Activated gamma-delta T cell treated with Interleukin-2 at 50 U/mL for 16 hours (primary cell): ENCODE measurements around the gene SAP30.

ENCODE experiments used
- DNase-seq: peaks from one replicate; pipeline ENCODE4 v3.0.0-alpha.2; 2020

The SAP30 gene, protein sequence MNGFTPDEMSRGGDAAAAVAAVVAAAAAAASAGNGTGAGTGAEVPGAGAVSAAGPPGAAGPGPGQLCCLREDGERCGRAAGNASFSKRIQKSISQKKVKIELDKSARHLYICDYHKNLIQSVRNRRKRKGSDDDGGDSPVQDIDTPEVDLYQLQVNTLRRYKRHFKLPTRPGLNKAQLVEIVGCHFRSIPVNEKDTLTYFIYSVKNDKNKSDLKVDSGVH

DNA sequence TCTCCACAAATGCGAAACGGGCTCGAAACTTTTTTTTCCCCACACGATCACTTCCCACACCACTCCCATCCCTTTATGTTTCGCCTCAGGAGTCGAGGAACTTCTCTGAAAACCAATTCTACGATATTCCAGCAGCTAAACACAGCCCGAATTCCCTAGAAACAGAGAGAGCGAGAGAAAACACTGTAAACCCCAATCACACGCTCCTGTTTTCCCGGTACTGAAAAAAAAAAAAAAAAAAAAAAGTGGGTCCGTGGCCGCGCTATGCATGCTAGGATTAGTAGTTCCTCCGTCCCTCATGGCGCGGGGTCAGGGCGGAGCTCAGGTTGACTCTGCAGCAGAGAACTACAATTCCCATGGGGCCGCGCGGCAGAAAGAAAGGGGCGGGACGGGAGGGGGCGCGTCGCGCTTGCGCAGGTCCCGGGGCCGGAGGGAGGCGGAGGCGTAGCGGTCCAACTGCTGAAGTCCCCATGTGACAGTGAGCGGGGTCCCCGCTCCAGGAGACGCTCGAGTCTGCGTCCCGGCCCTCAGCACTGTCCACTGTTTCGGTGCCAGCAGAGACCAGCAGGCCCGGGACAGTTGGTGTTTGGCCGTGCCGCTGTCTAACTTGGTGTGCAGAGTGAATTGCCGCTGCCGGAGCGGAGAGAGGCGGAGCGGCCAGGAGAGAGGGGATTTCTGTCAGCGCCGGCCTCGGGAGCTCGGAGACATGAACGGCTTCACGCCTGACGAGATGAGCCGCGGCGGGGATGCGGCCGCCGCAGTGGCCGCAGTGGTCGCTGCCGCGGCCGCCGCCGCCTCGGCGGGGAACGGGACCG lies at the start of gene SAP30:
Gene SAP30, plus strand, starts transcription at position 478 of the 815 bp plus-strand sequence. Its CDS starts 229 bp downstream, at position 707.
- peak; percentile 97 for DNase-seq

DNA sequence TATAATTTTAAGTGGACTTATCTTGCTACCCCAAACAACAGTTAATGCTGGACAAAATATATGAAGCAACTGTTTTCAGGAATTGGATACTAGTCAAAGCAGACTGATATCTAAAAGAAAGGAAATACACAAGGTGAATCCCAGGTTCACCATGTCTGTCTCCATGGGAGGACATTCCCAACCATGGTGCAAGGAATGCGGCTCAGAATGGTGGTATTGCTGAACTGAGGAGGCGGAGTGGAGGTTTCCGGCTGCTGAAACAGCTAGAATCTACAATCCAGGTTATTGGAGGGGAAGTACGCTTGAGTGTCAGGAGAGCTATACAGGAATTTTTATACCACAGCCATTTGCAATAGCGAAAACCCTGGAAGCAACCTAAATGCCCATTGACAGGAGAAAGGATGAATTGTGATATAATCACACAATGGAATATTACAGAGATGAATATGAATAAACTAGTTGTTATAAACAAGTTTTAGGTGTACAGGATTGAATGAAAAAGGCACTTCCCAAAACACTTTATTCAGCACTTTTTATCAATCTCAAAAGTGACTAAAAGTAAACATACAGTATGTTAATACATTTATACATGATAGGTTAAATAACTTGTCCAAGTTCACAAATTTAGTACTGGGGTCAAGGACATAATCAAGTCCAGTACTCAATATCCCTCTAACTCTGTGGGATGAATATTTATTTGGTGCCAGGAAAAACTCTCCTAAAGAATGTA lies 45.6 kb upstream of the SAP30 start:
- DNase-seq = no peak

DNA sequence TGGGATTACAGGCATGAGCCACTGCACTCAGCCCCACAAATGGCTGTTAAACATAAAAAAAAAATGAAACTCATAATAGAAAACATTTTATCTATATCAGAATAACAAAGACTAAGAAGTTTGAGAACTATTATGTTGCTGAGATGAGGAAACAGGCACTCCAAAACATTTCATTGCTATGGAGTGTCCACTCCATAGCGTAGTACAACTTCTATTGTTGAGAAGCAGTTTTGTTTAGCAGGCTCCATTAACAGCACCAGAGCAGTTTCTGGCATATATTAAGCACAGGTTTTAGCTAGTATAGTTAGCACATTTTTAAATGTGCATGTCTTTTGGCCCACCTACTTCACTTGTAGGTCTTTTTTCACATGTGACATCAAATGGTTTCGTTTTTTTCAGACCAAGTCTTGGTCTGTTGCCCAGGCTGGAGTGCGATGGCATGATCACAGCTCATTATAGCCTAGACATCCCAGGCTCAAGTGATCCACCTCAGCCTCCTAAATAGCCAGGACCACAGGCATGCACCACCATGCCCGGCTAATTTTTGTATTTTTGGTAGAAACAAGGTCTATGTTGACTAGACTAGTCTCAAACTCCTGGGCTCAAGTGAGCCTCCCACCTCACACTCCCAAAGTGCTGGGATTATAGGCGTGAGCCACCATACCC lies 42.4 kb upstream of the SAP30 start:
- DNase-seq = no peak

DNA sequence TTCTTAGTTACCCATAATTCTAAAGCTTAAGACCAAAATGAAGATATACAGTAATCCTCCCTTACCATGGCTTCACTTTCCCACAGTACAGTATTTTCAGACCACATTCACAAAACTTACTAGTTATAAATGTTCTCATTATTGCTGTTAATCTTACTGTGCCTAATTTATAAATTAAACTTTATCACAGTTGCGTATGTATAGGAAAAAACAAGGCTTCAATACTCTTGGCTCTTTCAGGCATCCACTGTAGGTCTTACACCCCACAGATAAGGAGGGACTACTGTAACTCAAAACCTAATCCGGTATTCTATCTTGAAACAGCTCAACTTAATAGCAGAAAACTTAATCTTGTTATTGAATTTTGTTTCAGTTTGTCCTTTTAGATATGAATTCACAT lies 40.2 kb upstream of the SAP30 start:
- DNase-seq = no peak

DNA sequence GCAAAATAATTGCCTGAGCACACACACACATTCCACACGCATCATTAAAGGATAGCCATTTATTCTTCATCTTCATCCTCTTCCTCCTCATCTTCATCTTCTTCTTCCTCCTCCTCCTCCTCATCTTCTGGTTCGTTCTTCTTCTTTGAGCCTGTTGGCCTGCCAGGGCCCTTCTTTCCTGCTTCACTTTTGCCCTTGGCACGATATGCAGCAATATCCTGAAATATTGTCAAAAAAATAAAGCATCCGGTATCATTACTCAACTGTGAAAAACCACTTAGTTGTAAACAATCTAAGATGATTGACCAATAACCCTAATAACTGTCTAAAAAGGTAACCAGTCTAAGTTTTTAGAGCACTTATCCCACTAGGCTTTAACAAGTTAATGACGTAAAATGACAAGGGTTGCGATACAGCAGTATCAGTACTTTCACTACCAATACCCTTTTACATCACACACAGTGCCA lies 38.7 kb upstream of the SAP30 start:
- DNase-seq = no peak

DNA sequence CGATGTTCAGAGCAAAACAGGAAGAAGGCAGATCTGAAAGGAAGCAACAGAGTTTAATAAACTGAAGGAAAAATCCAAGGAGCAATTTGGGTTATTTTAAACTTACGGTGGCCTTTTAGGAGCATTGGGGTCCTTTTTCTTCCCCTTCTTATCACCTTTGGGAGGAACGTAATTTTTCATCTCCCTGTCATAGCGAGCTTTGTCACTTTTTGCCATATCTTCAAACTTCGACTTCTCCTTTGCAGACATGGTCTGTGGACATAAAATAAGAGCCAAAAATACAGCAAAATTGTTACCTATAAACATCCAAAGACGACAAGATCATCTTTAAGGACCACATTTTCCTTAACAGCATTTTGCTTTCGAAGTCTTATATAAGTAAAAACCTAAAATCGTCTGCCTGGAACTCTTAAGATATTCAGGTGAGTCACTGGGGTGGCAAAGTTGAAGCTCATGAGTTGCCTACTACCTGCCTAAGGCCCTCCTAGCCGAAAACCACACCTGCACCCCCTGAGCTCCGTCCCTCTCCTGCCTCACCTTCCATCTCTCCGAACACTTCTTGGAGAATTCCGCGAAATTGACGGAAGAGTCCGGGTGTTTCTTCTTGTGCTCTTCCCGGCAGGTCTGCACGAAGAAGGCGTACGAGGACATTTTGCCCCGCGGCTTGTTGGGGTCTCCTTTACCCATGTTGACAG lies 37.6 kb upstream of the SAP30 start:
- DNase-seq = peak; percentile 10

DNA sequence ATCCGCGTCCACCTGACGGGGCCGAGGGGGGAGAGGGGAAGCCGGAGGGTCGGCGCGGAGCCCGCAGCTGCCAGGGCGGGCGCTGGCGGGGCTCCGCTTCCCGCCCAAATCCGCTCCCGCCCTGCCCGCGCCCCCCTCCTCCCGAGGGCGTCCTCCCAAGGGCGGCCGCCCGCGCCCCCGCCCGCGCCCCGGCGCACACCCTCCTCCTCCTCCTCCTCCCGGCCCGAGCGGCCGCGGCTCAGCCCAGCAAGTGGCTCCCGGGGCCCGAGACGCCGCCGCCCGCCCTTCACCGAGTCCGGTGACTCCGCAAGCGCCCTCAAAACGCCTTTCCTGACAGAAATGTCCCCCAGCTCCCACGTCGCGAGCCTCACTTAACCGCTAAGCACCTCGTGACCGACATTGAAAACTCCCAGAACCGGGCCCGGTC lies 37.1 kb upstream of the SAP30 start:
- peak; percentile 34 for DNase-seq

DNA sequence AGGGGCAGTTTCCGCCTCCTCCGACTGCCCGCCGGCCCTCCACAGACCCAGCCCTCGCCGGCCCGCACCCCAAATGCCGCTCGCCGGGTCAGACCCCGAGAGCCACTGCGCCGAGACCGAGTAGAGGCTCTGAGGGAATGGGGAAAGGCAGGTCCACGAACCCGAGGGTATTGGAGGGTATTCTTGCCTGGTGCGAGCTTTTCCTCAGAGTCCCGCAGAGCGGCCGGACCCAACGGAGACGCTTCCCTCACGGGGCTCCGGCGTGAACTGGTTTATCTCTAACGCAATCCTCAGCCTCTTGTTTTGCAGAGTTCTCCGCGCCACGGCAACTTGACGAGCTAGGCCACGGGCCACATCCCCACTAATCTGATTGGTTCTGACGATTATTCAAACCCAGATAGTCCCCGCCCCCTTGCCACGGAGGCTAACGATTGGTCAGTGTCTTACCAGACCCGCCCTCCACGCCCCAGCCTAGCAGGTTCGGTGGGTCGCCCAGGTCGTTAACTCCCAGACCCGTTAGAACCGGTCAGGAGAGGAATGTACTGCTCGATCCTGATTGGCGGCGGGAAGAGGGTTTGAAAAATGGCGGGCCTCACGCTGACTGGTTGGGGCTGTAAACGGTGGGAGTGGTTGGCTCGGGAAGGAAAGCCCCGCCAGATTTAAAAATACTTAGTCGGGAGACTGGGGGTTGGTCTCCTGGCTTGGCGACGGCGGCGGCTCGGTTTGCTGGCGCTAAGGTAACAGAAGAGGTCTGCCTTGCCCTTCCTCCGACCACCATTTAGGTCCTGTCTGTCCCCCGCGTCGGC lies 36.5 kb upstream of the SAP30 start, which contains the start of gene HMGB2:
Gene HMGB2, minus strand, starts transcription at position 274 of the 806 bp plus-strand sequence. CDS start 709 bp downstream, outside the sequence.
- peak; percentile 99 for DNase-seq

DNA sequence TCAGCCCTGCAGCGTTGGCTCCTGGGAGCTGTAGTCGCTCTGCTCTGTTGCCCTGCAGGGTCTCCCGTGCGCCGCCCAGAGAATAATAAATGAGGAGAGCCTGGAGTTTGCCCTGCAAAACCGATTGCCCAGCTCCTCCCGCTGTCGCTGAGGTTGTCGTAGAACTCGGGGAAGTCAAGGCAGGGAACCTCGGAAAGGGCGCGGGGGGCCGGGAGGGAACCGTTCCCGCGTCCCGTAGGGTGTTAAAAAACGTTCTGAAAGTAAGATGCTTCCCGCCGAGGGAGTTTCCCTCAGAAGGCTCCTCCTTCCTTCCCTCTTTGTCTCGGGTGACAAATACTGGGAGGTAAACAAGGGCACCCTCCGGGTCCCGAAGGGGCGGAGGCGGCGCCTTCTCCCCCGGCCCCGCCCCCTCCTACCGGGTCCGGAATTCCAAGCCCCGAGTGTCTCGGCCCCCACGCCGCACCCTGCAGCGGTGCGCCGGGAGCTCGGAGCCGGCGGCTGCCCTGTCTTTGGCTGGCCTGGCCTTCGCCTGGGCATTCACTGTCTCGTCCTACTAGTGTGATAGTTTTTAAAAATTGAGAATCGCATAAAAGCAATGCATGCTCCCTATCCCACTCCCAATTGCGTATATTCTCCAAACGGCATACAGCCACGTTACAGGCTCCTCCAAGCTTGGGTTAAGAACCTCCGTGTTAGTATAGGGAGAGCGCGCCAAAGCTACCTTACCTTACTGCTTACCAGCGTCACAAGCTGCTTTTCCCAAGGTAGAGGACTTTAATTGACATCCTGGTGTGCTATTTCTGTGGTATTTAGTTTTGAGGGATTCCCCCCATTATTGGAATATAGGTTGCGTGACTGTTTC lies 35.6 kb upstream of the SAP30 start:
- DNase-seq = peak; percentile 7

DNA sequence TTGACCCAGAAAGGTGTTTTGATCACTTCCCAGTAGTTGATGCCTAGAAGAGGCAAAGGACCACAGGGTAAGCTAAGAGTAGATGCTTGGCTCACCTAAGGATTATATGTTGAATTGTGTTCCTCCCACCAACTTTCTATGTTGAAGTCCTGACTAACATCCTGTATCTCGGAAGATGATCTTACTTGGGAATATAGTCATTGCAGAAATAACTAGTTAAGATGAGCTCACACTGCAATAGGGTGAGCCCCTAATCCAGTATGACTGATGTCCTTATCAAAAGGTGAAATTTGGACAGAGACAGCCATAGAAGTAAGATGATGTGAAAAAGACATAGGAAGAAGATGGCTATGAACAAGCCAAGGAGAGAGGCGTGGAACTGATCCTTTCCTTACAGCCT lies 33.3 kb upstream of the SAP30 start:
- DNase-seq = no peak

DNA sequence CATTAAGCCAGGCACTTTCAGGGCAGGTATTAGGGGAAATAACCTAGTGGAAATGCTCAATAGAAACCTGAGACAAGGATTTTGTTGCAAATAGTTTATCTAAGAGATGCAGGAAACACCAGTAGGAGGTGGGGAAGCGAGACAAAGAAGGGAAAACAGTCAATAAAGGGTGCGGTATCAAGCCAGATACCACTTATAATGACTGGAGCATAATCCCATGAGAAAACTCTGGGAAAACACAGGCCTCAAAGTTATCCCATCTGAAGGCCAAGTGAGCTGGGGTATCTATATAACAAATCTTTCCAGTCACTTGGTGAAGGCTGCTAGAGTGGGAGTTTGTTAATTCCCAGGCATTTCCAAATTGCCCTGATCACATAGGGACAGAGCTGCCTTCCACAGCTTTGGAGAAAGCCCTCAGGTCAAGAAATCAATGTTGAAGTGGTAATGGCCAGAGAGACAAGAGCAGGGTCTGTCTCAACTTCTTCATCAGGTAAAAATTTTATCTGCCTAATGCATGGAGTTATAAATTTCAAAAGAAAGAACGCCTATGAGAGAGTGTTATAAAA lies 26.8 kb upstream of the SAP30 start:
- DNase-seq = no peak

DNA sequence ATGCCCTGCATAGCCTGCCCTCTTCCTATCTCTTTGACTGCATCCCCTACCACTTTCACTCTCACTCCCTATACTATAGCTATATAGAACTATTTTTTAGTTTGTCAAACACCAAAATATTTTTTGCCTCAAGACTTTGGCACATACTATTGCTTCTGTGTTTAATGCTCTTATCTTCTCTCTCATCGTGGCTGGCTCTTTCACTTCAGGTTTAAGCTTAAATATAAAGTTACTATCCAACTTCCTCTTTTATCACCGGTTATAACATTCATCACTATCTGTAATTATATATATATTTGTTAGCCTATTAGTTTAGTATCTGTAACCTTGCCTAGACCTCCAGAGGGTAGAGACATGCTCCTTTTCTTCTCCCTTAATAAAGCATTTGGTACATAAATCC lies 25.1 kb upstream of the SAP30 start:
- DNase-seq = no peak

DNA sequence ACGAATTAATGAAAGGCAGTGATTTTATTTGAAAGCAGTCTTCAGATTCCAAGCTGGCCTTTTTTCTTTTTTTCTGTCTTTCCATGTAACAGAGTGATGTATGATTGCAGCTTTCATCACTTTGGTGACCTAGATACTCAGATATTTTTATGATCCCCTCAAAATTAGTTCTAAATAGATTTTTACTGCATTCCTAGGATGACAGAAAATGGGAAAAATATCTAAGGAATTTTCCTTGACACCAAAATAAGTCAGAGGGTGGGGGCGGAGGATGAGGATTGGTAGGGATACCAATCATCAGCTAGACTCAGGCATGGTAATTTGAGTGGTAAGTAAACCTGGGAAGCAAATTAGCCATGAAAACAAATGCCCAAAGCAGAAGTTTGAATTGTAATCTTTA lies 24.7 kb upstream of the SAP30 start:
- DNase-seq = no peak

DNA sequence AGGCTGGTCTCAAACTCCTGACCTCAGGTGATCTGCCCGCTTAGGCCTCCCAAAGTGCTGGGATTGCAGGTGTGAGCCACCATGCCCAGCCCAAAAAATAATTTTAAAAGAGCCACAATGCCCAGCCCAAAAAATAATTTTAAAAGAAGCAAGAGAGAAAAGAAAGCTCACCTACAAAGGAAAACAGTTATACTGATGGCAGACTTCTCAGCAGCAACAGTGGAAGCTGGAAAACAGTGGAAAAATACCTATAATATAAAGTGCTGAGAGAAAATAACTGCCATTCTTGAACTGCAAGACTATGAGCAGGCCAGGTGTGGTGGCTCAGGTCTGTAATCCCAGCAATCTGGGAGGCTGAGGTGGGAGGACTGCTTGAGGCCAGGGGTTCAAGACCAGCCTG lies 23.3 kb upstream of the SAP30 start:
- no peak for DNase-seq

DNA sequence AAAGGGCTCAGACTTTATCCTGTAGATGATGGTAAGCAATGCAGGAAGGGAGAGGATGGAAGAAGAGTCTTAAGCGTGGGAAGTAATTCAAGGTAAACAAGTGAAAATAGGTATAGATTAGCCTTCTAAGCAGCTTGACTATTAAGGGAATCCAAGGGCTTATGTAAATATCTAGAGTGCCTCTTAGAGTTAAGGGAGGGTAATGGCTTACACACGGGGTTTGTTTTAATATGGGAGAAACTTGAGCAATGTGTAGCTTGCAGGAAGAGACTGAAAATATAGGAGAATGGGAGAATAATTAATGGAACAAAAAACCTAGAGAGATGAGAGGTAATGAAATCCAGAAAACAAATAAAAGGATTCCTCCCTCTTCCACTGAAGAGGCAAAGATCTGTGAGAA lies 12.8 kb upstream of the SAP30 start:
- no peak for DNase-seq

DNA sequence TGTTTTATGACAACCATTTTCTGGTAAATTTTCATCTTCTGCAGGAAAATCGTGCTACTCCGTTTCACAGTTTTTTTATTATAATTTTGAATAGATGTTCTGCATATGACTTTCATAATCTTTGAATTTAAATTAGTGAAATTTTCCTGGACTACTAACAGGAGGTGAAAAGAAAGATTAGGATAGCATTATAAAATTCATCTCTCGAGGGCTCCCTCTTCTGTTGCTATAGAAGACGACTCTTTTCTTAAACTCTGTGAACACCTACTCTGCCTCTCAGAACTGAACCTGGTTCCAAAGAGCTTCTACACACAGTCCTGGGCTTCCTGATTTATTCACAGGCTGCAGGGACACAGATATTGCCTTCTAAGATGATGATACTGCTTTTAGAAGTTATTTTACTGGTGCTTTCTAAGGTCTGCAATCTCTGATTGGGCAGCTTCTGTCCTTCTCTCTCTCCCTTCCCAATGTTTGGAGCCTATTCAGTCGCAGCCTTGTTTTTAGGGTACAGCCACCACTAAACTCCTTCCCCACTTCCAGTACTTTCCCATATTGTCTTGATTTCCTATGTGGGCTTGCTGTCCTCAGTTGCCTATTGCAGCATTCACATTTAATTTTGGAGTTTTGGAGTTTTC lies 10.1 kb upstream of the SAP30 start:
- no peak for DNase-seq

DNA sequence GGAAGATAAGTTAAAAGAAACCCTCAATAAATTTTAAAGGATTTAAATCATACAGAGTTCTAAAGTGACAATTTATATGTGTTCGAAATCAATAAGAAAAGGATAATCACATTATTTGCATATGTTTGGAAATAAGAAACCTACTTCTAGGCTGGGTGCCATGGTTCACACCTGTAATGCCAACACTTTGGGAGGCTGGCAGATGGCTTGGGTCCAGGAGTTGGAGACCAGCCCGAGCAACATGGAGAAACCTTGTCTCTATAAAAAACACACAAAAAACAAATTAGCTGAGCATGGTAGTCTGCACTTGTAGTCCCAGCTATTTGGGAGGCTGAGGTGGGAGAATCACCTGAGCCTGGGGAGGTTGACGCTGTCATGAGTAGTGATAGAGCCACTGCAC lies 8.1 kb upstream of the SAP30 start:
- DNase-seq = no peak

DNA sequence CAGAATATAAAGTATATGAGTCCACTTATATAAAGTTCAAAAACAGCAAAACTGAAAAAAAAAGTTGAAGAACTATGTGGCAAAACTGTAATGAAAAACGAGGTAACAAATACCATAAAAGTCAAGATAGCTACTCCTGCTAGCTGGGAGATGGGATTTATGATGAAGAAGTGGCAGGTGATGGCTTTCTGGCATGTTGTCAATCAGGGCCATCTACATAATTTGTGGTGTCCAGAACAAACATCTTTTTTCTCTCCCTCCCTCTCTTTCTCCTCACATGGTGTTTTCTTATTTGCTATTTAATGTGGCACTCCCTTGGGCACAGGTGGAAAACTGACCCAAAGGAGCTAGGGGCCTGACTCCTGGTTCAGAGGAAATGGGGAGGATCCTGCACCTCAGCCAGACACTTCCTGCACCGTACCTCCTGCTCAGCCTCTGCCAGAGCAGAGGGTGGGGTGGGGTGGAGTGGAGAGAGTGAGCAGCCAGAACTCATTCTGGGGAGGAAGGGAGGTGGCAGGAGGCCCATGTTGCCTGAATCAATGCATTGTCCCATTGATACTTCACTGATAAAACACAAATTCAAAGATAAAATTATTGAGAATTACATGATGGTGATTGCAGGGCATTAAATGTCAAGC lies 5.3 kb upstream of the SAP30 start:
- DNase-seq = no peak

DNA sequence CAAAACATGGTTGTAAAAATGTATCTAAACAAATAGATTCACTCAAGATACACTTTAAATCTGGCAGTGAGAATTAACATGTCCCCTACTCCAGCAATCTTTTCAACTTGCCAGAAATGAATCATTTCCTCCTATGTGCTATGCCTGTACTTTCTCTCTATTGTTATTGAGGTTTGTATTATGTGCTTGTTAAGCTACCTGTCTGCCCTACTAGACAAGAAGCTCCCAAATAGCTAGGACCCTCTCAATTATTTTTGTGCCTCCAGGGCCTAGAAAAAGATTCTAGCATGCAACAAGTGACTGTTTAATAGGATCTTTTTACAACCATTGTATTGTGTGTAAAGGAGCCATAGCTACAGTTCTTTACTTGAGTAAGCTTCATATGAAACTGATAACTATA lies 3.5 kb upstream of the SAP30 start:
- no peak for DNase-seq
